Urinary bladder (tissue), 4 donors: Measurements from ENCODE around the gene SLC9A9. TPM values are rescaled to one million over a fixed set of nuclear protein-coding genes. Genes with fewer than 3 reads are reported as not detected.

Experiments used
- DNase-seq: peaks from one replicate; pipeline ENCODE4 v3.0.0-alpha.2; 2015; ENCODE audit errors: extremely low spot score
- H3K27ac ChIP-seq: one replicate; pipeline ENCODE4 v1.5.1; 2013; ENCODE audit warnings: low read depth, mild to moderate bottlenecking, moderate library complexity
- H3K36me3 ChIP-seq: one replicate; pipeline ENCODE4 v1.6.1; 2013; ENCODE audit warnings: mild to moderate bottlenecking, moderate library complexity; ENCODE audit not compliant: insufficient read depth
- H3K4me1 ChIP-seq: one replicate; pipeline ENCODE4 v1.6.1; 2013; ENCODE audit warnings: mild to moderate bottlenecking, moderate library complexity; ENCODE audit not compliant: insufficient read depth
- H3K4me3 ChIP-seq: one replicate; pipeline ENCODE4 v1.5.1; 2013; ENCODE audit warnings: low read depth, low read length
- WGBS: extraction: QIAGEN DNeasy Blood & Tissue Kit; methylation state at CpG from one replicate; pipeline ENCODE4 v1.1.7; 2013; 5-methylcytosine and 5-hydroxymethylcytosine counted together
- polyA plus RNA-seq: library from polyadenylated mRNA; stranded (reverse); fragments of 200-250 nt; gene quantifications from one replicate; pipeline ENCODE4 v1.2.3, GENCODE V29; 2013
- total RNA-seq: library from RNA; depleted of rRNA; stranded (reverse); fragments of >200 nt; gene quantifications from one replicate; pipeline ENCODE4 v1.2.3, GENCODE V29; 2014
- donor health status: healthy with polysubstance abuse.
- donor health status: healthy.

Gene SLC9A9
- total and polyA plus RNA-seq, 2 donors = 28.7 to 46.2 TPM

DNA sequence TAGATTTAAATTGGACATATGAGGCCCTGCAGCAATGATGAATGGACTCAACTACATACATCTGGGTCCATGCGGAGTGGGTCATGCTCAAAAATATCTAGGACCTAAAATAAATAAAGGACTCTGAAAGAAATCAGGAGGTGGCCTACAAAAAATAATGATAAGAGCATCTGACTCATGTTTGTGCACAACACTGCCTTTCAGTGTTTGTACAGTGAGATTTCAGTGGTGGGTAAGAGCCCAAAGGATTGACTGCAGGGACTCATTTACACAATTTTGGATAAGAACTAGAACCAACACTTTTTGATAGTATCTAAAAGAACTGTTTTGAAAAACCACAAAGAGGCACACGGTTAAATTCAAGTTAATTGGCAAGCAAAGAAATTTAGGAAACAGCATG, 285.5 kb downstream of the SLC9A9 start:
- Histone ChIP-seq H3K4me3 (no peak overlapping the region), H3K4me1 (no peaks in the 10 kb centered on the region), H3K36me3 (no peaks in the 10 kb centered on the region), H3K27ac (no peak overlapping the region)
- 73% methylated on average over 2 of the region's 2 CpGs for WGBS
- DNase-seq = no peak

DNA sequence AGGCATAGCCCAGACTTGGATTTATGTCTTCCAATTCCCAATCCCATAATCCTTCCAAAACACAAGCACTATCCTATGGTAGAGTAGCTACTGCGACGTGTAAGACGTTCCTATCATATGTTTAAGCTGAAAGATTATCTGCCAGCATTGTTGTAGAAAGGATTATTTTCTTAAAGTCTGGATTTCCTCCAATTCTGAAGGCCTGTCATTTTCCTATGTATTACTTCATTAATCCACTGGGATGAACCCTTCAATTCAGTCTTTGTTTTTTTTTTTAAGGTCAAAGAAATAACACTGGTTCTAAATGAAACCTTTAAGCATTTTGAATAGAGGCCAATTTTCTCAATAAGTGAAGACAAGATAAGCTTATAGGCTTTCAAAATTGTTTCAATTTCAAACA, 289.0 kb downstream of the SLC9A9 start:
- Histone ChIP-seq H3K36me3 (no peaks in the 10 kb centered on the region), H3K4me1 (no peaks in the 10 kb centered on the region), H3K4me3 (no peak overlapping the region), H3K27ac (no peak overlapping the region)
- 60% methylated on average over 3 of the region's 3 CpGs for WGBS
- DNase-seq = no peak

DNA sequence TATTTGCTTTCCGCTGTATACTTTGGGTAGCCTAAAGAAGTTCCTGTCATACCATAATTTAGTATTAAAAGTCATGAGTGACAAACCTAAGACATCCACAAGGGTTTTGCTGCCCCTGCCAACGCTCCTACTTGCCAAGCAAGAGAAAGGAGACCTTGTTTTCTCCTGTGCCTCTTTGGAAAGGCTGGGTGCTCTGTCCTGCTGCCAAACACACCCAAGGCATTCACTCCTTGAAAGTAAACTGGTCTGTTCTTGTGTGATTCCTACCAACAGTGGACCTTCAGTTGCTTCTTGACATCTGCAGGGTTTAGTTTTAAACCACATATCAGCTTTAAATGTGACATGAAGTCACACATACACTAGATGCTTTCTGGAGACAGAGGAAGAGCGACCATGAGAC, 295.4 kb downstream of the SLC9A9 start:
- Histone ChIP-seq H3K36me3 (no peaks in the 10 kb centered on the region), H3K4me3 (no peak overlapping the region), H3K27ac (no peak overlapping the region), H3K4me1 (no peaks in the 10 kb centered on the region)
- 97% methylated on average over 3 of the region's 3 CpGs for WGBS
- no peak for DNase-seq

DNA sequence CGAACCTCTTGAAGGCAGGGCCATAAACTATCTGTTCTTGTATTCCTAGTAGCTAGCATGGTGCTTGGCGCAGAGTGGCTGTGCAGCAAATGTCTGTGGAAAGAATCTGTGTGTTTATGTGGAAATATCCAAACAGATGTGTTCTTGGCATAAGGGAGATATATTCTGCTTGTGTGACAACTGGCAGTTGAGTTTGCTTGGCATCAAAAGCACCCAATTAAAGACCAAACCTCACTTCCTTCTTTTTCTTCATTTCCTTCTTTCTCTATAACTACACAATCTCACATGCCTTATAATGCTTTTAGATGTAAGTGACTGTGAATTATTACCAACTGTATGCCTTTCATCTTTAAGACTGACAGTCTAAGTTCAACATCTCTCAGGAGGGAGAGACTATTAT, 296.5 kb downstream of the SLC9A9 start:
- H3K36me3 ChIP-seq = no peaks in the 10 kb centered on the region
- H3K27ac ChIP-seq = no peak overlapping the region
- H3K4me1 ChIP-seq = no peaks in the 10 kb centered on the region
- H3K4me3 ChIP-seq = no peak overlapping the region
- DNase-seq = no peak
- 88% methylated on average over 2 of the region's 2 CpGs for WGBS

DNA sequence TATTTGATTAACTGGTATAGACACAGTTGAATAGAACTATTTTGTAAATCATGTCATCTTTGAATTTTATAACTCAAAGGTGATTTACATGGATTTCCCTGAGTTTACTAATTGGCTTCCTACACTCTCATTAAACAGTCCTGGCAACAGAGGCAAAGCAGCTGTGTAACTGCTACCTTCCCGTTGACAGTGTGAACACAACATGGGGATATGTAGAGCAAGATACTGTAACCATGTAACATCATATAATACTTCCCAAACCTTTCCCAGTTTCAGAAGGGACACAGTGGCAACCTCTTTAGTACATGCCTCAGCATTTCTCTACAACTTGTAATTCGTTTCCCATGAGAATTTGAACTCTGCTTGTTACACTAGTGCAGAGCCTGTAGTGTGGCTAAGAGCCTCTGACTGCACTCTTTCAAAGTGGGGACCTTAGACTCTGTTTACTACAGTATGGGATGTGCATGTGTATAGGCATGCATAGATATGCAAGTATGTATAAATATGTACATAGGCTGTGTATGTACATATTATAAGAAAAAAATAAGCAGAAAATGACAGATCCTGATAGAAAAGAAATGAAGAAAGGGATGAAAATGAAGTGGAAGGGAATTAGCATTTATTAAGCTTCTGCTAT, 299.3 kb downstream of the SLC9A9 start:
- H3K36me3 ChIP-seq = no peaks in the 10 kb centered on the region
- H3K27ac ChIP-seq = no peak overlapping the region
- H3K4me1 ChIP-seq = no peaks in the 10 kb centered on the region
- no peak overlapping the region for H3K4me3 ChIP-seq
- WGBS = 67% methylated on average over 2 of the region's 2 CpGs
- no peak for DNase-seq

DNA sequence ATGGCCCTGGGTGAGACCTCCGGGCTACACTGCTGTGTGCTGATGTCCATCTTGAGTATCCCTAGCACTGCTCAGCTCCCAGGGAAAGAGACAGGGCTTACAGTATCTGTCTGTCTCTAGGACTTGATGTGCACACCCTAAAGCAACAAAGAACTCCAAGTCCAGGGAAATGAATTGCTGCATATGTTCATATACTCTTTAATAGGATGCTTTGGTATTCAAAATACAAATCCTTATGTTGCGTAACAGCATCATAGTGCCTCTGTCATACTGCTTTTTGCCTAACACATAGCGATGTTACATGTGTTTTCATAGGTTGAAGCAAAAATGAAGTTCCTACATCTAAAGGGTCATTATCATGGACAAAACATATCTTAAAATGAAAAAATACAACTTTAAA, 299.9 kb downstream of the SLC9A9 start:
- Histone ChIP-seq H3K27ac (no peak overlapping the region), H3K36me3 (no peaks in the 10 kb centered on the region), H3K4me1 (no peaks in the 10 kb centered on the region), H3K4me3 (no peak overlapping the region)
- DNase-seq = no peak
- over 99% methylated on average over 3 of the region's 3 CpGs for WGBS

DNA sequence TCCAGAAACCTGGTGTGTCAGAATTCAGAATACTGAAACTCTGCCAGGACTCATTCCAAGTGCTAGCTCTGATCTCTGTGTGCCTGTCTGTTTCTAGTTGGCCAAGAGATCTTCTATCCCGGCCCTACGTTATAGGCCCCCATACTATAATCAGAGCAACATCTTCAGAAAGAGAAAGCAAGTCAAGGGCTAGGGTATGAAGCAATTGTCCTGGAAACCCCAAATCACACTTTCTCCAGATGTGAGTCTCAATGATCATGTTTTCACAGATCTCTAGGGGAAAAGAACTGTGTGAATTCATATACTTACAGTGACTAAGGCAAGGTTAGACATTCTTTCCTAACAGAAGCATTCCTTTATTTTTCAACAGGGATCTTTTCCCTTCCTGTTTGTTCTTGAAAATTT, 309.7 kb downstream of the SLC9A9 start:
- Histone ChIP-seq H3K4me3 (no peak overlapping the region), H3K27ac (peak overlapping the region; percentile 74), H3K36me3 (no peaks in the 10 kb centered on the region), H3K4me1 (no peaks in the 10 kb centered on the region)
- 55% methylated on average over 2 of the region's 2 CpGs for WGBS
- DNase-seq = no peak

DNA sequence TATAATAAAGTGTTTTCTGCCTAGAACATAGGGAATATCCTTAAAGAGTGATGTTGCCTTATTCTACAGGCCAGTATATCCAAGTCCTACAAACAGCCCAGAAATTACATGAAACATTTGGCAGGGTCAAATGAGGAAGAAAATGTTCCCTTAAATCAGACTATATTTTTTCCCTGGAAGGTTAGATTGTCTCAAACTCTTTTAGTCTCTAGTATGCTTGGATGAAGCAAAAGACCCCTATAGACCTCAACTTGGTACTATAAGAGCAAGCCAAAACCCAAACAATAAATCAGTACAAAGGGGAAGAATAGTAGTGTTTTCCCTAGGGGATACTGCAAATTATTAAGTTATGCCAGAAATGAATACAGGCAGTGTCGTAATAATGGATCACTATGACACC, 310.2 kb downstream of the SLC9A9 start:
- DNase-seq = no peak
- WGBS = 77% methylated on average over 1 of the region's 1 CpG
- H3K4me3 ChIP-seq = no peak overlapping the region
- H3K4me1 ChIP-seq = no peaks in the 10 kb centered on the region
- H3K36me3 ChIP-seq = no peaks in the 10 kb centered on the region
- peak overlapping the region; percentile 74 for H3K27ac ChIP-seq

DNA sequence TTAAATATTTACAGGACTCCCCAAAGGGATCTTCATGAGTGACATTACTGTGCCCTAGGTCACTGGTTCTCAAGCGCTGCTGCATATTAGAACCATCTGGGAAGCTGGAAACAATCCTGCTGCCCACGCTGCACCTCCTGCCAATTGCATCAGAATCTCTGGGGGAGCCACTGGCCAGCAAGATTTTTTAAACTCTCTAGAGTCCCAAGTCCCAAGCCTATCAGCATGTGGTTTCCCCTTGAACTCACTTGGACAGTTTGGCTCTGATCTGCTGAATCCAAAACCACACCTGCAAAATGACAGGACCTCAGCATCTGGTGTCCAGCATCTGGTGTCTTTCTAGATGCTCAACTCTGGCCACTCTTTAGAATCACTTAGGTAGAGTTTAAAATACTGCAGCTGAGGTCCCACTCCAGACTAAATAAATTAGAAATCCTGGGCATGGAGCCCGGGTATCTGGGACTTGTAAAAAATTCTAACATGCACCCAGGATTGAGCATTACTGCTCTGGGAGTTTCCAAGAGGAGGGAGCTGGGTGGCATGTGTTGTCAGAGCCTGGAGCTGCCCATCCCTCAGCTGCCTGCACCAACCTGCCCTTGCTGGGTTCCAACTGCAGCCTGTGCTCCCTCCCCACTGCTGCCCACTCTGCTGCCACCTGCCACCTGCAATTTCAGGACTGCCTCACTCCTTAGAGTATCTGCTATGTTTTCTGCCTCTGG, 311.3 kb downstream of the SLC9A9 start:
- H3K27ac ChIP-seq = no peak overlapping the region
- peak; percentile 60 for DNase-seq
- WGBS = 32% methylated on average over 3 of the region's 3 CpGs

DNA sequence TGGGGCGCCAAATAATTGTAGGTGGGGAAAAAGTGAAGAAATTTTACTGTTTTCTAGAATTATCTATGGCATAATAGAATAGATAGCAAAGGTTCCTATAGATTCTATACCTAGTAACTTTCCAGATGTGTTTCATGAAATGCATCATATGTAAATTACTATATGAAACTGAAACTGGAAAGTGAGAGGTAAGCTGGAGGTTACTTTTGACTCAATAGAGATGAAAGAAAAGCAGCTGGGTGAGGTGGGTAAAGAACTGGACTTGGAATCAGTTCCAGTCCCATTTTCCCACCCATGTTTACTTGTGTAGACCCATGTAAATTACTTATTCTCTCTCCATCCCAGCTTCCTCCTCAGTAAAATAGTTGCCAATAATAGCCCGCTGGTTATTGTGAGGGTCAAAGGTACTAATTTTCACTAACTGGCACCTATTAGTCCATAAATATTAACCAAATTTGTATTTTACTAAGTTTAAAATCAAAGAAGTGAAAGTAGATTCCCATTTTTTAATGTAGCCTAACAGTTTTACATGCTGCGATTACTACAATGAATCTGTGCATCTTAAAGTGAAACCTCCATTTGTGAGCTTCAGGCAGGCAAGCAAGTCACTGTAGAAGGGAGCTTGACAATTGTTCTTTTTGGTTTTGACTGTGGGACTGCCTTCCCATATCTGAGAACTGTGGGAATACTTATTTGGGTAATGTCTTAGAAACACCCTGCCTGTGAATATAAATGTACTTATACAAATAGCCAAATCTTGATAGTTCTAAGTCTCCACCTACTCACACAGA, 312.1 kb downstream of the SLC9A9 start:
- no peaks in the 10 kb centered on the region for H3K36me3 ChIP-seq
- H3K27ac ChIP-seq = peak overlapping the region; percentile 45
- no peak overlapping the region for H3K4me3 ChIP-seq
- H3K4me1 ChIP-seq = no peaks in the 10 kb centered on the region
- 84% methylated on average over 3 of the region's 3 CpGs for WGBS
- DNase-seq = no peak

More for the DNA sequence above, 311.3 kb downstream of the SLC9A9 start:
- no peaks in the 10 kb centered on the region for H3K4me1 ChIP-seq
- H3K36me3 ChIP-seq = no peaks in the 10 kb centered on the region
- no peak overlapping the region for H3K4me3 ChIP-seq

DNA sequence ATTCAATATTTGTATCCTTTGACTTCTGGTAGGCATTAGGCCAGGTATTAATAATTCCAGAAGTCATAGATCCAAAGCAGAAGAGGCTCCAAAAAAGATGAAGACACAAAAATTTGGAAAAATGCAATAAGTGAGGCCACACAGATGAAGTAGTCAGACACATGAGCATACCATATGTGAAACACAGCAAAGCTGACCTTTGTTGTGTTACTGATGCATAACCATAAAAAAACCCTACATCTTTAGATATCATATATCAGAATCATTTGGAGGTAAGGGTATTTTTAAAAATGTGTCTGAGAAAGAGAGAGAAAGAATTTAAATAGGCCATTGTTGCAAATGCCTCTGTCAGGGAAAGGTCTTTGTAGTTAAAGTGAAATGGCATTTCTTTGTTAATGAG, 314.9 kb downstream of the SLC9A9 start:
- Histone ChIP-seq H3K4me1 (no peaks in the 10 kb centered on the region), H3K27ac (no peak overlapping the region), H3K4me3 (no peak overlapping the region), H3K36me3 (no peaks in the 10 kb centered on the region)
- DNase-seq = no peak

DNA sequence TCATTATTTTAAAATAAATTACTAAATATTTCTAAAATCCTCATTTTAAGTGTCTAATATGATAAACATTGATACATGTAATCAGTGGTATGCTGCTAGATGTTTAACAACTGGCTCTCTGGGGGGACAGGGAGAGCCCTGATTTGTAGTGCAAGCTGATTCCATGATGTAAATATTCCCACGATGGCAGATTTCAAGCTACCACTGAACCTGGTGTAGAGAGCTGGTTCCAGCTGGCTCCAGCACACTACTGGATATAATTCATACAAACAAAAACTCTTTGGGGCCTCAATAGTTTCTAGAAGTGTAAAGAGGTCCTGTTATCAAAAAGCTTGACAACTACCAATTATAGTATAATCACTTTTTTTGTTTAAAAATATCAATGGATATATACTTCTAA, 316.2 kb downstream of the SLC9A9 start:
- no peaks in the 10 kb centered on the region for H3K4me1 ChIP-seq
- 31% methylated on average over 1 of the region's 1 CpG for WGBS
- DNase-seq = no peak

DNA sequence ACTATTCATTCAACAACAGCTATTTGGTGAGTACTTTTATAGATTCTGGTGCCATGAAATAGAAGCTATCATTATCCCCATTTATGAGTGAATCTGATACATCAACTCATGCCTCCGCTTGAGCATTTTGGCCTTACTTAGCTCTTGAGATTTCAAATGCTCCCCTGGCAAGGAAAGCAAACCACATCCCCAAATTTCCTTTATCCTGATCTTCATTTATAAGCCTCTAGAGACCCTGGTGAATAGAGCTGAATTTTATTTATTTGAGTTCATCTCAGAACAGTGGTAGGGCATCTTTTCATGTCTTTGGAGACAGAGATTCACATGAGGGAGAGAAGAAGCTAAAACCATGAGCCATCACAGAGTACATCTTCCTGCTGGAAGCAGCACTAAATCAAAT, 317.2 kb downstream of the SLC9A9 start:
- DNase-seq = no peak
- Histone ChIP-seq H3K4me3 (no peak overlapping the region), H3K36me3 (no peaks in the 10 kb centered on the region), H3K27ac (no peak overlapping the region), H3K4me1 (no peaks in the 10 kb centered on the region)
- WGBS = 72% methylated on average over 1 of the region's 1 CpG

More for the DNA sequence above, 316.2 kb downstream of the SLC9A9 start:
- H3K27ac ChIP-seq = no peak overlapping the region
- H3K4me3 ChIP-seq = no peak overlapping the region
- H3K36me3 ChIP-seq = no peaks in the 10 kb centered on the region

DNA sequence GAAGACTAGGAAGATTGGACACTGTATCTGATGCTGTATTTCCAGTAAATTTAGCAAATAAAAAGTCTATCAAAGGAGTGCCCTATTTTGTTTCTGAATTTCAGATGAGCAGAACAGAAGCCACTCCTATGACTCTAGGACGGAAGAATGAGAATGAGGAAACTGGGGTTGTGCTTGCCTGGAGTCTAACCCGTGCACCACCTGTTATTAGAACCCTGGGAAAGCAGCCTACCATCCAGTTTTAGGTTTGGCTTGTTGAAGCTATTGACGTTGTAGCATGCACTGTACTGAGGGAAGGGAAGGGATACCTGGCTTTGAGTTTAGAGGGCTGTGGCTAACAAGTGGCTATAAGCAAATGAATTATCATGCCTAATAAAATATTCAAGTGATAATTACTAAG, 318.5 kb downstream of the SLC9A9 start:
- Histone ChIP-seq H3K27ac (no peak overlapping the region), H3K36me3 (no peaks in the 10 kb centered on the region), H3K4me1 (no peaks in the 10 kb centered on the region), H3K4me3 (no peak overlapping the region)
- no peak for DNase-seq
- 89% methylated on average over 3 of the region's 3 CpGs for WGBS
